ENCODE measurements around the gene BSG.

DNA sequence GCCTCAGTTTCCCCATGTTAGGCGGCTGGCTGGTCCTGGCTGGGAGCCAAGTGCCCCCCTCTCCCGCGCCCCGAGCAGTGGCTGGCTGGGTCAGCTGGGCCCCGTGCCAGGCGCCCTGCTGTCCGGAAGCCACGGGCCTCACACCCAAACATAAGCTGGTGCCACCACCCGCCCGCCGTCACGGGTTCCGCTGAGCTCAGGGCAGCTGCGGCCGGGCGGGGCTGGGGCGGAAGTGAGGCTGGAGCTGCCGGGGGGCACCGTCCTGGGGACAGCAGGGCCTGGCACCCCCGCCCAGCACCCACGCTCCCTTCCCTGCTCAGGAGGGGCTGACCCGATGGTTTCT, 36.6 kb downstream of the BSG start:
- TF ChIP-seq EZH2 (IDR thresholded peaks at IDR 0.05): no peak
- TF ChIP-seq POLR2AphosphoS5 (IDR thresholded peaks at IDR 0.05; ENCODE audit: borderline replicate concordance, low read depth, low read length): no peak
- TF ChIP-seq FOXP2 (optimal IDR thresholded peaks at IDR 0.05; ENCODE audit: control extremely low read depth, extremely low read length, insufficient read depth): no peak
